Trophoblast cell (in vitro differentiated cells and primary cell): ENCODE results near the gene ARSG.
"Not testable (repeated sequence)": the region's sequence is repeated elsewhere in the genome, so short reads cannot be mapped to it uniquely, and the experiment has no call there.

Source experiments
- DNase-seq, 2 donors: peaks; one replicate each; pipeline ENCODE4 v3.0.0-alpha.2; 2016
- H2AFZ ChIP-seq: 2 replicates; pipeline ENCODE4 v1.6.1; 2013; ENCODE audit warnings: low read length, moderate library complexity, mild to moderate bottlenecking; ENCODE audit not compliant: insufficient read depth, poor library complexity
- H2AK5ac ChIP-seq: 2 replicates; pipeline ENCODE4 v1.6.1; 2013; ENCODE audit warnings: mild to moderate bottlenecking, low read length
- H2BK120ac ChIP-seq: 2 replicates; pipeline ENCODE4 v1.6.1; 2013; ENCODE audit warnings: low read length, mild to moderate bottlenecking, moderate library complexity; ENCODE audit not compliant: insufficient read depth, poor library complexity
- H2BK12ac ChIP-seq: 2 replicates; pipeline ENCODE4 v1.6.1; 2013; ENCODE audit warnings: mild to moderate bottlenecking, low read length, moderate library complexity
- H2BK5ac ChIP-seq: 2 replicates; pipeline ENCODE4 v1.6.1; 2013; ENCODE audit warnings: low read length, low read depth, moderate library complexity, mild to moderate bottlenecking; ENCODE audit not compliant: poor library complexity
- H3K14ac ChIP-seq: 2 replicates; pipeline ENCODE4 v1.6.1; 2013; ENCODE audit warnings: mild to moderate bottlenecking, low read length
- H3K18ac ChIP-seq: 2 replicates; pipeline ENCODE4 v1.6.1; 2013; ENCODE audit warnings: mild to moderate bottlenecking, low read length
- H3K23ac ChIP-seq: 2 replicates; pipeline ENCODE4 v1.6.1; 2013; ENCODE audit warnings: low read length
- H3K27ac ChIP-seq: 2 replicates; pipeline ENCODE4 v1.5.1; 2013; ENCODE audit warnings: low read depth, mild to moderate bottlenecking, inconsistent platforms, low read length, moderate library complexity
- H3K27me3 ChIP-seq: 2 replicates; pipeline ENCODE4 v1.6.1; 2013; ENCODE audit warnings: inconsistent platforms, mild to moderate bottlenecking, low read length, moderate library complexity; ENCODE audit not compliant: insufficient read depth
- H3K36me3 ChIP-seq, 2 experiments: 1 replicate in 1 of 2; 2 replicates in 1 of 2; pipeline ENCODE4 v1.6.1; 2013; ENCODE audit warnings: low read length in 2 of 2, mild to moderate bottlenecking in 2 of 2, moderate library complexity in 1 of 2; ENCODE audit not compliant: insufficient read depth in 2 of 2, control insufficient read depth in 1 of 2
- H3K4ac ChIP-seq: 2 replicates; pipeline ENCODE4 v1.6.1; 2013; ENCODE audit warnings: low read depth, mild to moderate bottlenecking, low read length, moderate library complexity
- H3K4me1 ChIP-seq, 2 experiments: 1 replicate in 1 of 2; 2 replicates in 1 of 2; pipeline ENCODE4 v1.6.1; 2013; ENCODE audit warnings: low read length in 2 of 2, mild to moderate bottlenecking in 2 of 2, moderate library complexity in 1 of 2; ENCODE audit not compliant: insufficient read depth in 2 of 2, control insufficient read depth in 1 of 2
- H3K4me2 ChIP-seq: 2 replicates; pipeline ENCODE4 v1.6.1; 2013; ENCODE audit warnings: inconsistent platforms, mild to moderate bottlenecking, low read length, moderate library complexity
- H3K4me3 ChIP-seq: 2 replicates; pipeline ENCODE4 v1.5.1; 2013; ENCODE audit warnings: mild to moderate bottlenecking, low read depth, low read length, inconsistent platforms
- H3K79me1 ChIP-seq: one replicate; pipeline ENCODE4 v1.6.1; 2013; ENCODE audit warnings: low read length
- H3K79me2 ChIP-seq: 2 replicates; pipeline ENCODE4 v1.6.1; 2013; ENCODE audit warnings: low read length, mild to moderate bottlenecking; ENCODE audit not compliant: control insufficient read depth, insufficient read depth, poor library complexity
- H3K9ac ChIP-seq: 2 replicates; pipeline ENCODE4 v1.6.1; 2013; ENCODE audit warnings: mild to moderate bottlenecking, low read length
- H3K9me3 ChIP-seq: 2 replicates; pipeline ENCODE4 v1.6.1; 2013; ENCODE audit warnings: low read depth, mild to moderate bottlenecking, control low read depth, inconsistent platforms, low read length; ENCODE audit not compliant: insufficient read depth
- H4K12ac ChIP-seq: 2 replicates; pipeline ENCODE4 v1.6.1; 2013; ENCODE audit warnings: low read depth, mild to moderate bottlenecking, low read length, moderate library complexity
- H4K8ac ChIP-seq: 2 replicates; pipeline ENCODE4 v1.6.1; 2013; ENCODE audit warnings: low read depth, mild to moderate bottlenecking, low read length, moderate library complexity
- H4K91ac ChIP-seq: one replicate; pipeline ENCODE4 v1.6.1; 2013; ENCODE audit warnings: low read depth, mild to moderate bottlenecking, low read length, moderate library complexity
- WGBS: extraction: QIAGEN DNeasy Blood & Tissue Kit; methylation state at CpG from one replicate; pipeline ENCODE4 v1.1.7; 2013; ENCODE audit warnings: missing lambda C conversion rate; ENCODE audit not compliant: insufficient read length, insufficient coverage; ENCODE audit errors: extremely low coverage; 5-methylcytosine and 5-hydroxymethylcytosine counted together

ARSG gene

DNA sequence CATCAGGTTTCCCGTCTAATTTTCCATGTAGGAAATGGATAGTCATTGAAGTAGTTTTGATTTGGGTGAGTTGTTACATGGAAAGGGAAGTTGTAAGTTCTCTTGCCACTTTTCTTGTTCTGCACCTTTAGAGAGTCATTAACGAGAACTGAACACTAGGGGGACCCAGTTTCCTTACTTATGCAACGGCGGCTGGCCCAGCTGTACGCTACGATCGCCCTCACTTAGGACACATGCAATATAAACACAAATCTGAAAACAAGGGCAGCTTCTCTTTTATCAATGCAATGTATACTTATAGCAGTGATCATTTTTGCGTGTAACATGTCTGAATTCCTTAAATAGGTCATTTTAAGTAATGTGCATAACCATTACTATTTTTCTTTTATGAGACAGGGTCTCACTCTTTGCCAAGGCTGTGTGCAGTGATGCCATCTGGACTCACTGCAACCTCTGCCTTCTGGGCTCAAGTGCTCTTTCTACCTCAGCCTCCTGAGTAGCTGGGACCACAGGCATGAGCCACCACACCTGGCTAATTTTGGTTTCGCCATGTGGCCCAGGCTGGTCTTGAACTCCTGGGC lies 28.1 kb upstream of the ARSG start:
- peak in 1 of 2 donors; percentile 62 for DNase-seq
- not testable (repeated sequence) for H3K4me3 ChIP-seq, H4K12ac ChIP-seq, H2BK5ac ChIP-seq, H3K4me1 ChIP-seq, H3K4ac ChIP-seq, H3K18ac ChIP-seq, H2AFZ ChIP-seq, H3K9me3 ChIP-seq, H4K8ac ChIP-seq, H2AK5ac ChIP-seq, H3K36me3 ChIP-seq, H3K23ac ChIP-seq, H2BK12ac ChIP-seq, H3K79me2 ChIP-seq, H3K9ac ChIP-seq, H3K4me2 ChIP-seq, H2BK120ac ChIP-seq, H3K27me3 ChIP-seq, H3K27ac ChIP-seq, H3K79me1 ChIP-seq, H3K14ac ChIP-seq
- WGBS: no CpG with 5 or more reads among the region's 9 CpGs
- H4K91ac ChIP-seq: peak overlapping the region; percentile 70

DNA sequence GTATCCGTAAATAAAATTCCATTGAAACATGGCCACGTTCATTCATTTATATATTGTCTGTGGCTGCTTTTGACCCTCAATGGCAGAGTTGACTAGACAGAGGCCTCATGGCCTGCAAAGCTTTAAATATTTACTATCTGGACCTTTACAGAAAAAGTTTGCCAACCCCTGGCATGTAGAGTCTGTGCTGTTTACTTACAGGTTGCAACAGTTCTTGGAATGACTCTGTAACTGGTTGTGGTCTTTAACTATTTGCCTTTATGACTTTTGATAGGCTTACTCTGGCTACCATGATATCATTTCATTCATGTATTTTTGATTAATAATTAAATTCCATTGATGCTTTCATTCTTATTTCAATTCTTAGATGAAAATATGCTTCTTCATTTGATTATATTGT lies 25.5 kb upstream of the ARSG start:
- not testable (repeated sequence) for H3K4me3 ChIP-seq, H2BK12ac ChIP-seq, DNase-seq, H4K91ac ChIP-seq, H3K23ac ChIP-seq, H3K79me2 ChIP-seq, H3K18ac ChIP-seq, H3K14ac ChIP-seq, H2AFZ ChIP-seq, H3K36me3 ChIP-seq, H4K12ac ChIP-seq, H3K4me1 ChIP-seq, H2AK5ac ChIP-seq, H3K4ac ChIP-seq, H3K27me3 ChIP-seq, H3K9me3 ChIP-seq, H3K4me2 ChIP-seq, H3K79me1 ChIP-seq, H3K9ac ChIP-seq, H4K8ac ChIP-seq, H2BK120ac ChIP-seq, H2BK5ac ChIP-seq, H3K27ac ChIP-seq
- no CpG with 5 or more reads among the region's 2 CpGs for WGBS

DNA sequence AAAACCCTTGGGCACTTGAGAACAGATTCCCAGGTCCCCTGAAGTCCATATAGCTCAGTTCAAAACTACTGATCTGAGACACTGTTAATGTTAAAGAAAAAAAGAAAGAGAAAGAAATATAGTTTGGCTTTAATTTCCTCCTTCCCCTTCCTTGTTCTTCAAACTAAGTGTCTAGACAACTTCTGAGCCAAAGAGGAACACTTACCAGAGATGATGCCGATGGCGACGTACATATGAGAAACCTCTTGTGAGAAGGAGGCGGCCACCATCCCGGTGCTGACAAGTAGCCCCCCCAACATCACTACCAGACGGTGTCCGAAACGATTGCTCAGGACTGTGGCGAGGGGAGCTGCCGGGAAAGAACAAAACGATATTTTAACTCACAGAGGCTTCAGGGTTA lies 17.6 kb upstream of the ARSG start:
- Histone ChIP-seq H3K18ac (no peak overlapping the region), H4K12ac (no peak overlapping the region), H3K27ac (no peak overlapping the region), H3K4me1 (no peaks in the 10 kb centered on the region), H3K27me3 (no peaks in the 10 kb centered on the region), H3K9ac (no peak overlapping the region), H3K36me3 (peaks cover 5 to 14% of the 10 kb centered on the region in 2 experiments), H3K9me3 (no peaks in the 10 kb centered on the region), H3K14ac (no peak overlapping the region), H3K4ac (no peak overlapping the region), H2BK5ac (no peak overlapping the region), H4K91ac (no peak overlapping the region), H2BK12ac (no peak overlapping the region), H3K23ac (no peak overlapping the region), H4K8ac (no peak overlapping the region), H2BK120ac (no peak overlapping the region), H3K4me2 (no peak overlapping the region), H2AFZ (no peak overlapping the region), H2AK5ac (no peak overlapping the region), H3K79me1 (no peaks in the 10 kb centered on the region), H3K4me3 (no peak overlapping the region), H3K79me2 (no peaks in the 10 kb centered on the region)
- no CpG with 5 or more reads among the region's 11 CpGs for WGBS
- DNase-seq: no peak

DNA sequence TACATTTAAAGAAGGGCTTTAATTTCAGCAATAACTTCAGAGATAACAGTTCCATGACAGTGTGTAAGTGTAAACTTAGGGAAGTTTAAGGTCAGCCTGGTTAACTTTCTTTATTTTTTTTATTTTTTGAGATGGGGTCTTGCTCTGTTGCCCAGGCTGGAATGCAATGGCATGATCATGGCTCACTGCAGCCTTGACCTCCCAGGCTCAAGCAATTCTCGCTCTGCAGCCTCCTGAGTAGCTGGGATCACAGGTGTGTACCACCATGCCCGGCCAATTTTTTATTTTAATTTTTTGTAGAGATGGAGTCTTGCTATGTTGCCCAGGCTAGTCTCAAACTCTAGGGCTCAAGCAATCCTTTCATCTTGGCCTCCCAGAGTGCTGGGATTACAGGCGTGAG lies 15.0 kb upstream of the ARSG start:
- H3K23ac ChIP-seq, H3K4ac ChIP-seq, H4K8ac ChIP-seq, H3K79me2 ChIP-seq, H3K4me1 ChIP-seq, H3K18ac ChIP-seq, H3K27ac ChIP-seq, H4K12ac ChIP-seq, H3K4me2 ChIP-seq, H3K4me3 ChIP-seq, H2AFZ ChIP-seq, H3K79me1 ChIP-seq, H2AK5ac ChIP-seq, H2BK12ac ChIP-seq, H4K91ac ChIP-seq, H3K9ac ChIP-seq, H2BK120ac ChIP-seq, H3K27me3 ChIP-seq, H2BK5ac ChIP-seq, H3K9me3 ChIP-seq, DNase-seq, H3K14ac ChIP-seq: not testable (repeated sequence)
- H3K36me3 ChIP-seq: peaks cover 8 to 11% of the 10 kb centered on the region in 2 experiments
- WGBS: no CpG with 5 or more reads among the region's 3 CpGs
